Endothelial cell of umbilical vein (primary cell): ENCODE data around the gene UVSSA. TPM values are rescaled to one million over a fixed set of nuclear protein-coding genes. Genes with fewer than 3 reads are reported as not detected.

Source experiments
- BruUV-seq: library from RNA; stranded (reverse); fragments of 400-500 nt; replicated peaks from 2 replicates; lab custom pipeline; 2021; lab: Mats Ljungman, UMichigan
- CTCF ChIA-PET: fragments of 300-600, 350-600 bp; sonication (Branson Sonifier 250); formaldehyde crosslinking; loops from one replicate; lab custom pipeline; 2021; ENCODE audit warnings: antibody characterized with exemption, inconsistent platforms; lab: Charles Lee
- POLR2A ChIA-PET: fragments of 300-600, 350-600 bp; sonication (Branson Sonifier 250); formaldehyde crosslinking; loops from one replicate; lab custom pipeline; 2021; ENCODE audit warnings: antibody characterized with exemption, inconsistent platforms; lab: Charles Lee
- DNase-seq: peaks from one replicate; pipeline ENCODE4 v3.0.0-alpha.2; 2011; ENCODE audit warnings: low read depth, low spot score
- FAIRE-seq: peaks from 2 replicates; lab custom pipeline; 2011; peaks lifted over from hg19 to GRCh38; lab: Jason Lieb, UNC
- H2AFZ ChIP-seq: 2 replicates; pipeline ENCODE4 v1.6.0; 2012; ENCODE audit warnings: low read depth, low read length, control low read depth, inconsistent platforms
- H3K27ac ChIP-seq: 2 replicates; pipeline ENCODE4 v1.5.1; 2011; ENCODE audit warnings: low read depth, mild to moderate bottlenecking, control low read depth, low read length, moderate library complexity; ENCODE audit not compliant: insufficient read depth
- H3K27me3 ChIP-seq, 2 experiments: 2 replicates each; pipeline versions ENCODE4 v1.6.0 to v1.6.1; 2011; ENCODE audit warnings: low read length in 2 of 2, mixed read lengths in 1 of 2; ENCODE audit not compliant: control insufficient read depth in 2 of 2, insufficient read depth in 2 of 2
- H3K36me3 ChIP-seq, 2 experiments: 2 replicates in 1 of 2; 3 replicates in 1 of 2; pipeline ENCODE4 v1.5.1; 2011; ENCODE audit warnings: low read length in 2 of 2, mild to moderate bottlenecking in 1 of 2, moderate library complexity in 1 of 2; ENCODE audit not compliant: control insufficient read depth in 2 of 2, insufficient read depth in 2 of 2; ENCODE audit errors: extremely low read depth in 1 of 2
- H3K4me1 ChIP-seq: 3 replicates; pipeline ENCODE4 v1.5.1; 2011; ENCODE audit warnings: mild to moderate bottlenecking, low read length; ENCODE audit not compliant: control insufficient read depth, insufficient read depth; ENCODE audit errors: extremely low read depth
- H3K4me2 ChIP-seq: 2 replicates; pipeline ENCODE4 v1.6.1; 2011; ENCODE audit warnings: low read length, control low read depth, mixed read lengths; ENCODE audit not compliant: insufficient read depth
- H3K4me3 ChIP-seq, 3 experiments: fragments of 200-600 bp in 1 of 3; sonication (generic), shearing (Covaris generic) in 1 of 3; replicated peaks in 1 of 3; 2 replicates each; pipeline ENCODE4 v1.5.1; 2011 to 2016; ENCODE audit warnings: control low read depth in 3 of 3, low read length in 3 of 3, mild to moderate bottlenecking in 2 of 3, inconsistent platforms in 1 of 3, low read depth in 1 of 3, moderate library complexity in 1 of 3; ENCODE audit not compliant: insufficient read depth in 1 of 3
- H3K79me2 ChIP-seq: 2 replicates; pipeline ENCODE4 v1.6.0; 2012; ENCODE audit warnings: low read length, inconsistent platforms; ENCODE audit not compliant: control insufficient read depth, insufficient read depth
- H3K9ac ChIP-seq: replicated peaks from 2 replicates; pipeline ENCODE3; 2011; ENCODE audit warnings: low read length, control low read depth; ENCODE audit not compliant: insufficient read depth; ENCODE audit errors: extremely low read depth
- H3K9me1 ChIP-seq: replicated peaks from 3 replicates; pipeline ENCODE4 v1.6.0; 2011; ENCODE audit warnings: mild to moderate bottlenecking, low read length; ENCODE audit not compliant: control insufficient read depth, insufficient read depth; ENCODE audit errors: extremely low read depth
- H3K9me3 ChIP-seq: replicated peaks from 2 replicates; pipeline ENCODE4 v1.5.1; 2012; ENCODE audit warnings: low read length, inconsistent platforms; ENCODE audit not compliant: control insufficient read depth, insufficient read depth
- H4K20me1 ChIP-seq: replicated peaks from 2 replicates; pipeline ENCODE3; 2011; ENCODE audit warnings: mild to moderate bottlenecking, low read length; ENCODE audit not compliant: control insufficient read depth, insufficient read depth; ENCODE audit errors: extremely low read depth
- CTCF ChIP-seq, 2 donors: IDR thresholded peaks; 1 replicate in 1 of 2; 2 replicates in 1 of 2; pipeline ENCODE4 v1.5.1; 2011; ENCODE audit warnings: low read length in 2 of 2, mild to moderate bottlenecking in 2 of 2, moderate library complexity in 2 of 2, control low read depth in 1 of 2, inconsistent platforms in 1 of 2, low read depth in 1 of 2; ENCODE audit not compliant: insufficient read depth in 1 of 2; ENCODE audit errors: extremely low read depth in 1 of 2
- EZH2 ChIP-seq: IDR thresholded peaks from 2 replicates; pipeline ENCODE4 v1.6.1; 2012; ENCODE audit warnings: borderline replicate concordance, low read depth, mild to moderate bottlenecking, moderate library complexity, low read length, inconsistent platforms; ENCODE audit not compliant: severe bottlenecking
- JUN ChIP-seq: IDR thresholded peaks from 2 replicates; pipeline ENCODE4 v1.6.1; 2011; ENCODE audit warnings: borderline replicate concordance, low read depth; ENCODE audit not compliant: insufficient read length, insufficient read depth
- POLR2AphosphoS5 ChIP-seq: IDR thresholded peaks from 2 replicates; pipeline ENCODE4 v1.6.1; 2012; ENCODE audit warnings: low read depth, mild to moderate bottlenecking, control low read depth, low read length, moderate library complexity; ENCODE audit not compliant: insufficient read depth
- dilution Hi-C: fragments of 300-500 bp; cut with MboI; formaldehyde crosslinking; loops from one replicate; pipeline ENCODE4 v1.15.0; 2019; ENCODE audit warnings: low sequenced_read_pairs; ENCODE audit not compliant: extremely low pct_ligation_motif_present
- intact Hi-C: fragments of 100-400 bp; cut with micrococcal nuclease; formaldehyde crosslinking; loops from one replicate; pipeline ENCODE4 v1.10.0; 2022
- polyA plus RNA-seq, 4 experiments: library from polyadenylated mRNA; depleted of rRNA in 3 of 4; stranded (reverse) in 3 of 4; unstranded in 1 of 4; fragments of >200 nt; gene quantifications; 2 replicates each; pipeline versions ENCODE4 v1.2.1 to v1.2.3, GENCODE V29; 2011 to 2012; ENCODE audit warnings: missing spikeins in 1 of 4
- total RNA-seq: library from RNA; stranded (reverse); gene quantifications from 2 replicates; pipeline ENCODE4 v1.2.3, GENCODE V29; 2021

UVSSA gene
- total and polyA plus RNA-seq, 2 donors (not counting 3 experiments of a cell fraction or from before 2014, with no cell fraction given), result 7.1 to 14.9 TPM

- peaks cover 46 to 74% of the 10 kb centered on the region in 2 experiments for H3K27me3 ChIP-seq
- H3K27ac ChIP-seq, result no peak overlapping the region
- H3K9me3 ChIP-seq, result no peaks in the 10 kb centered on the region
- intact Hi-C loops, result no loop called here
- POLR2A ChIA-PET, result no interaction called here
- no peaks in the 10 kb centered on the region for H3K9me1 ChIP-seq
- no TSS peak for BruUV-seq
- H2AFZ ChIP-seq, result no peak overlapping the region
- H4K20me1 ChIP-seq, result no peaks in the 10 kb centered on the region
- H3K79me2 ChIP-seq, result no peaks in the 10 kb centered on the region
- dilution Hi-C loops, result no loop called here
- H3K9ac ChIP-seq, result no peak overlapping the region
- CTCF ChIA-PET, result no interaction called here
- no peak overlapping the region for H3K4me3 ChIP-seq
- TF ChIP-seq JUN (no peak), EZH2 (peak; percentile 80)
- no peaks in the 10 kb centered on the region for H3K36me3 ChIP-seq
- FAIRE-seq, result no peak
- DNase-seq, result no peak
- no peak overlapping the region for H3K4me2 ChIP-seq
- no peaks in the 10 kb centered on the region for H3K4me1 ChIP-seq
Observed at GRCh38 chr4:1403591-1404572, 56.9 kb downstream of the UVSSA start.

- Histone ChIP-seq H4K20me1 (no peaks in the 10 kb centered on the region), H3K4me3 (no peak overlapping the region), H3K4me1 (no peaks in the 10 kb centered on the region), H3K27me3 (peaks cover 47 to 74% of the 10 kb centered on the region in 2 experiments), H3K9me3 (no peaks in the 10 kb centered on the region), H3K9me1 (no peaks in the 10 kb centered on the region), H3K9ac (no peak overlapping the region), H3K79me2 (no peaks in the 10 kb centered on the region), H2AFZ (no peak overlapping the region), H3K27ac (no peak overlapping the region), H3K36me3 (no peaks in the 10 kb centered on the region), H3K4me2 (no peak overlapping the region)
- CTCF ChIA-PET, result no interaction called here
- peak; percentile 79 for TF ChIP-seq EZH2
- TF ChIP-seq CTCF (IDR thresholded peaks at IDR 0.05; ENCODE audit: extremely low read depth in 1 of 2, insufficient read depth in 1 of 2, low read depth in 1 of 2, low read length in 2 of 2), result no peak
- TF ChIP-seq POLR2AphosphoS5, result no peak
- intact Hi-C loops (no loop called here), dilution Hi-C loops (no loop called here)
- POLR2A ChIA-PET, result no interaction called here
- FAIRE-seq (no peak), DNase-seq (no peak)
- BruUV-seq, result no TSS peak
Observed at GRCh38 chr4:1404573-1405253, 57.7 kb downstream of the UVSSA start.
